Inflammatory macrophage treated with lipopolysaccharide for 1 hour (primary cell): ENCODE data around the gene C12orf75.

ENCODE experiments used
- DNase-seq, 2 donors: peaks; one replicate each; pipeline ENCODE4 v3.0.0-alpha.2; 2020 to 2022

C12orf75 gene

DNA sequence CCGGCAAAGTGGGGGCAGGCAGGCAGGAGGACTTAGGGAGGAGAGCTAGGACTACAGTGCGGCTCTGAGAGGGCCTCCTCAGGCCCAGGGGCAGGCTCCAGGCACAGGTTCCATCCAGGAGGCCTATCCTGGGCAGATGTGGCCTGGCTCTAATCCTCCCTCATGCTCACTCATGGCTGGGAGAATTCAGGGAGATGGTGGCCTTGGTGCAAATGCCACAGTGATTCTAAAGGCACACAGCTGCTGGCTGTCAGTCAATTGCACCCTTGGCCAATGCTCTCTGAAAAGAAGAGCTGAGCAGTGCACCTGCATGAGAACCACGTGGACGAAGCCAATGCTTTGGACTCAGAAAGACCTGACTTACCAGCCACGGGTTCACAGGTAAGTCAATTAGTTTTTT is 89.6 kb downstream of the C12orf75 start:
- no peak for DNase-seq

DNA sequence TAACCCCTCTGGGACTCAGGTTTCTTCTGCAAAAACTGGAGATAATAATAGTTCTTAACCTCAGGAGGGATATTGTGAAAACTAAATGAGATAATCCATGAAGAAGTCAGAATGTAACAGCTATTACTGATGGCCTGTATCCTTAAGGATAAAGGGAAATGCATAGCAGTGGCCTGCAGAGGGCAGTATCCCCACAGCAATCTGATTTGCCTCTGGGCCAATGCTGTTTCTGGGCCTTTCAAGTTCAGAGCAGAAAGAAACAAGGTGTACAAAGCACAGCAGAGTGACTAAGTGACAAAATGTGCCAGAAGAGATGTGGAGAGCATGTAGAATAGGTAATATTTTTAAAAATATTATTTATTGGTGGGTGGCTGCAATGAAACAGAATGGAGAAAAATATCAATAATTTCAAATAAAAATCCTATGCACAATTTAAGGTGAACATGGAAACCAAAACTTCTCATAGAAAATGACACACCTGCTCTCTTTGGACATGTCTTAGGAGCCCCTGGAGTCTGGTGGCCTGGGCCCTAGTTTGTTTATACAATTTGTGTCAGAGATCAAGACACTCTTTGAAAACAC is 90.3 kb downstream of the C12orf75 start:
- DNase-seq = peak; percentile 16 to 79
